HK-2 (cell line): ENCODE results near the gene PRR12.

Experiments used
- DNase-seq: peaks from one replicate; pipeline ENCODE4 v3.0.0-alpha.2; 2018; ENCODE audit not compliant: unreplicated experiment

The PRR12 gene

GRCh38 chr19:49592486-49593232, 1.7 kb downstream of the PRR12 start:
- DNase-seq: no peak

- no peak for DNase-seq
Observed at GRCh38 chr19:49593233-49594113, 2.5 kb downstream of the PRR12 start.

GRCh38 chr19:49594157-49594992, 3.4 kb downstream of the PRR12 start:
- no peak for DNase-seq

- DNase-seq: no peak
Observed at GRCh38 chr19:49594993-49595818, 4.2 kb downstream of the PRR12 start.

GRCh38 chr19:49595819-49596404, 4.9 kb downstream of the PRR12 start:
- DNase-seq: no peak

GRCh38 chr19:49596407-49596806, 5.4 kb downstream of the PRR12 start:
- DNase-seq: no peak

GRCh38 chr19:49596954-49597702, 6.1 kb downstream of the PRR12 start:
- no peak for DNase-seq

- no peak for DNase-seq
Observed at GRCh38 chr19:49597703-49597974, 6.7 kb downstream of the PRR12 start.

DNA sequence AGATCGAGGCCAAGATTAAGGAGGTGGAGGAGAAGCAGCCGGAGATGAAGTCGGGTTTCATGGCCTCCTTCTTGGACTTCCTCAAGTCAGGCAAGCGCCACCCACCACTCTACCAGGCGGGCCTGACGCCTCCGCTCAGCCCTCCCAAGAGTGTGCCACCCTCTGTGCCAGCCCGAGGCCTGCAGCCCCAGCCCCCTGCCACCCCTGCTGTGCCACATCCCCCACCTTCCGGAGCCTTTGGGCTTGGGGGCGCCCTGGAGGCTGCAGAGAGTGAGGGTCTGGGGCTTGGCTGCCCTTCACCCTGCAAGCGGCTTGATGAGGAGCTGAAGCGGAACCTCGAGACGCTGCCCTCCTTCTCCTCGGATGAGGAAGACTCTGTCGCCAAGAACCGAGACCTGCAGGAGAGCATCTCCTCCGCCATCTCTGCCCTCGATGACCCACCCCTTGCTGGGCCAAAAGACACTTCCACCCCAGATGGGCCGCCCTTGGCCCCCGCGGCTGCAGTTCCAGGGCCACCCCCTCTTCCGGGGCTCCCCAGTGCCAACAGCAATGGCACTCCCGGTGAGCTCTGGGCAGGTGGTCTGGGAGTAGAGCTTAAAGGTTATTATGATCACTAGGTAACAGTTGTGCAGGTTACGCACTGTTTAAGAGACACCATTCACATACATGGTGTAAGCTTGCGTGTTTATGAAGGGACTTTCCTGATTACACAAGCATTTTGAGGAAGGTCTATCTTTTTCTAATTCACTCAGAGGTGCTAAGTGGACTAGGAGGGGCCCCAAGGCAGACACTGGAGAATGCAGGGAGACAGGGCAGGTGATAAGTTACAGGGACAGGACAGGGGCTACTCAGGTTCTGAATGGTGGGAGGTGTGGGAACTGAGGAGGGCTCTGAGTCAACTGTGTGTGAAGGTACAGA, 8.7 kb downstream of the PRR12 start:
- no peak for DNase-seq

GRCh38 chr19:49601482-49602038, 10.6 kb downstream of the PRR12 start:
- no peak for DNase-seq

GRCh38 chr19:49602806-49603205, 11.8 kb downstream of the PRR12 start:
- no peak for DNase-seq

DNA sequence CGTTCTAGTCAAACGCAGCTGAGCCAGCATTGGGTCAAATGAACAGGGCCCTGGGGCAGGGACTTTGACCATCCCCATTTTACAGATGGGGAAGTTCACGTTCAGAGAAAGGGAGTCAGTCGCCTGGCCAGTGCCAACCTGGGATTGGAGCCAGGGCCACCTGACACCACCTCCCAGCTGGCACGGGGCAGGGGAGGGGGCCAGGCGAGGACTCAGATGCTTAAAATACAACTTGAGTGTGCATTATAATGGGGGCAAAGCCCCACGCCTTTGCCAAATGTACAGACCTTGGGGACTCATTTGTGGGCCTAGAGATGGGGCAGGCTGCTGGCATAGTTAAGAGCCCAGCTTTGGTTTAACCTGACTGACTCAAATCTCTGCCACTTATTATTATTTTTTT, 14.6 kb downstream of the PRR12 start:
- DNase-seq: no peak

DNA sequence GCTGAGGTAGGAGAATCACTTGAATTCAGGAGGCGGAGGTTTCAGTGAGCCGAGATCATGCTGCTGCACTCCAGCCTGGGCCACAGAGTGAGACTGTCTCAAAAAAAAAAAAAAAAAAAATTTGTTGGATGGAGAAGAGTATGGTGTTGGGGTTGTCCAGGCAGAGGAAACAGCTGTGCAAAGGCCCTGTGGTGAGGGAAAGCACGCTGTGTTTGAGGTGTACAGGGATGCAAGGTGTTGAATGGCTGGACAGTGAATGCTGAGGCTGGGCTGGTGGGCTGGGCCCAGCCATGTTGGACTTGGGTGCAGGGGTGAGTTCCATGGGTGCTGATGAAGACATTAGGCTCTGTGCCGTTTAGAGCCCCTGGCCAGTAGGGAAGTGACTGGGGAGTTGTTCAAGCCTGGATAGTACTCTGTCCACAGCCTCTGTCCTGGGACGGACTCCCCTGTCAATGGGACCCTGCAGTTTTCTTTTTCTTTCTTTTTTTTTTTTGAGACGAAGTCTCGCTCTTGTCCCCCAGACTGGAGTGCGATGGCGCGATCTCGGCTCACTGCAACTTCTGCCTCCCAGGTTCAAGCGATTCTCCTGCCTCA, 18.6 kb downstream of the PRR12 start:
- DNase-seq: no peak

DNA sequence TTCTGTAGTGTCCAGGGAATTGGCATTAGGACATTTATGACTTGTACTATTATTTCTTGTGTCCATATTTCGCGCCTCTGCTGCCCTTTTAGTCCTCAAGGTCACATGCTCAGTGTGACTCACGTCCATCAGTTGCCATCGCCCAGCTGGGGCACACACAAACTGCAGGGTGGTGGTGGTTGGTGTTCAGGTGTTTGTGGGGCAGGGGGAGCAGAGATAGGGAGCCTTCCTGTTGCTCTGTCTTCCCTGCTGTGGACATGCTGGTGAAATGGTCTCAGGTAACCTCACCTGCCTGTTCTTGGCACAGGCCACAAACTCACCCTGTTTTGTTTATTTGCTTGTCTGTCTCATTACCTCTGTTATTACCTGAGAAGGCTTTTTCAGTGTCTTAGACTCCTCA, 22.4 kb downstream of the PRR12 start:
- no peak for DNase-seq

GRCh38 chr19:49614096-49614833, 23.3 kb downstream of the PRR12 start:
- DNase-seq: peak; percentile 35

DNA sequence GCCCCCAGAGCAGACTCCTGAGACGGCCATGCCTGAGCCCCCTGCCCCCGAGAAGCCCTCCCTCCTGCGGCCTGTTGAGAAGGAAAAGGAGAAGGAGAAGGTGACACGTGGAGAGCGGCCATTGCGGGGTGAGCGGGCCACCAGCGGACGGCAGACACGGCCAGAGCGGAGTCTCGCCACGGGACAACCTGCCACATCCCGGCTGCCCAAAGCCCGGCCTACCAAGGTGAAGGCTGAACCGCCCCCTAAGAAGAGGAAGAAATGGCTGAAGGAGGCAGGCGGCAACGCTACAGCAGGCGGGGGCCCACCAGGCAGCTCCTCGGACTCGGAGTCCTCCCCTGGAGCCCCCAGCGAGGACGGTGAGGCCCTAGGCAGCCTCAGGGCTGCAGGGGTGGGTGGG, 24.9 kb downstream of the PRR12 start:
- DNase-seq: no peak

DNA sequence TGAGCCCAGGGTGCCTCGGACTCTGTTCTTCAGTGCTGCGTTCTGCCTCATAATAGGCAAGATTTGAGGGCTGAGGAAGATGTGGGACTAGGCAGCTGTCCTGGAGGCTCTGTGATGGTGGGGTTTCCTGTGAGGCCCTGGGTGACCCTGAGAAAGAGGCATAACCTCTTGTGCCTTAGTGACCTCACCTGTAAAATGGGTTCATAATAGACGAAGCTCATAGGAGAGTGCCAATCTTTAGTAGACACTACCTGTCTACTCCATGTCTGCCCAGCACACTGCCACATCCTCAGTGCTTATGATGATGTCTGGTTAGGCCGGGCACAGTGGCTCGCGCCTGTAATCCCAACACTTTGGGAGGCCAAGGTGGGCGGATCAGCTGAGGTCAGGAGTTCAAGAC, 25.6 kb downstream of the PRR12 start:
- DNase-seq: no peak

GRCh38 chr19:49616945-49617344, 26.0 kb downstream of the PRR12 start:
- no peak for DNase-seq
